WTC11 (cell line): Measurements from ENCODE around the gene CLIC5. TPM values are rescaled to one million over a fixed set of nuclear protein-coding genes. Genes with fewer than 3 reads are reported as not detected.

ENCODE experiments used
- ATAC-seq: fragments of 200-7000 bp; cut with Tn5 transposase; 2 replicates; pipeline ENCODE4 v1.10.0; 2021; ENCODE audit warnings: mild to moderate bottlenecking, moderate library complexity
- CTCF ChIA-PET: fragments of 300-600 bp; sonication (Branson Sonifier 250); formaldehyde crosslinking; loops from one replicate; lab custom pipeline; 2021; ENCODE audit warnings: antibody characterized with exemption; lab: Charles Lee
- POLR2A ChIA-PET: fragments of 350-600 bp; sonication (Branson Sonifier 250); formaldehyde crosslinking; loops from one replicate; lab custom pipeline; 2021; ENCODE audit warnings: antibody characterized with exemption; lab: Charles Lee
- DNase-seq: peaks from one replicate; pipeline ENCODE4 v3.0.0; 2021; ENCODE audit warnings: low spot score
- H3K27ac Mint-ChIP-seq: 2 replicates; pipeline ENCODE4 v1.8.0; 2021; ENCODE audit warnings: mixed read lengths
- H3K27me3 Mint-ChIP-seq: 2 replicates; pipeline ENCODE4 v1.8.0; 2021; ENCODE audit warnings: low read depth, mild to moderate bottlenecking, moderate library complexity, mixed read lengths
- H3K36me3 Mint-ChIP-seq: 2 replicates; pipeline ENCODE4 v1.8.0; 2021; ENCODE audit warnings: mixed read lengths
- H3K4me1 Mint-ChIP-seq: 2 replicates; pipeline ENCODE4 v1.8.0; 2022; ENCODE audit warnings: mixed read lengths
- H3K4me3 Mint-ChIP-seq: 2 replicates; pipeline ENCODE4 v1.8.0; 2021; ENCODE audit warnings: mild to moderate bottlenecking, moderate library complexity, mixed read lengths
- H3K9me3 Mint-ChIP-seq: 2 replicates; pipeline ENCODE4 v1.8.0; 2021; ENCODE audit warnings: mixed read lengths
- ATF1 ChIP-seq: sonication (generic); formaldehyde crosslinking; IDR thresholded peaks from 2 replicates; pipeline ENCODE4 v1.8.1; 2023; ENCODE audit warnings: mild to moderate bottlenecking, moderate library complexity, missing genetic modification reagents
- FOXK1 ChIP-seq: sonication (generic); formaldehyde crosslinking; IDR thresholded peaks from 2 replicates; pipeline ENCODE4 v1.8.0; 2022; ENCODE audit warnings: mild to moderate bottlenecking, moderate library complexity, missing genetic modification reagents
- GTF2I ChIP-seq: fragments of 250-450 bp; sonication (Bioruptor Pico); conservative IDR thresholded peaks from 2 replicates; pipeline ENCODE4 v1.4.0; 2021; ENCODE audit warnings: mild to moderate bottlenecking
- HMGA2 ChIP-seq: fragments of 250-450 bp; sonication (Bioruptor Pico); IDR thresholded peaks from 2 replicates; pipeline ENCODE4 v1.4.0; 2021; ENCODE audit warnings: mild to moderate bottlenecking, moderate library complexity
- JUN ChIP-seq: sonication (generic); formaldehyde crosslinking; IDR thresholded peaks from 2 replicates; pipeline ENCODE4 v1.8.0; 2023; ENCODE audit warnings: mild to moderate bottlenecking, missing genetic modification reagents
- MYBL2 ChIP-seq: sonication (generic); formaldehyde crosslinking; IDR thresholded peaks from 2 replicates; pipeline ENCODE4 v1.8.1; 2023; ENCODE audit warnings: mild to moderate bottlenecking, moderate library complexity, missing genetic modification reagents
- NFATC4 ChIP-seq: fragments of 250-450 bp; sonication (Bioruptor Pico); IDR thresholded peaks from 2 replicates; pipeline ENCODE4 v1.9.0; 2021; ENCODE audit warnings: mild to moderate bottlenecking
- NR2C2 ChIP-seq: sonication (generic); formaldehyde crosslinking; IDR thresholded peaks from 2 replicates; pipeline ENCODE4 v1.8.0; 2022; ENCODE audit warnings: mild to moderate bottlenecking, missing genetic modification reagents
- RORB ChIP-seq: fragments of 250-450 bp; sonication (Bioruptor Pico); IDR thresholded peaks from 2 replicates; pipeline ENCODE4 v1.9.0; 2021; ENCODE audit warnings: mild to moderate bottlenecking
- SMAD3 ChIP-seq: sonication (generic); formaldehyde crosslinking; IDR thresholded peaks from 2 replicates; pipeline ENCODE4 v1.8.0; 2022; ENCODE audit warnings: missing genetic modification reagents, mild to moderate bottlenecking, borderline replicate concordance
- TCF7 ChIP-seq: sonication (generic); formaldehyde crosslinking; IDR thresholded peaks from 2 replicates; pipeline ENCODE4 v1.8.0; 2022; ENCODE audit warnings: mild to moderate bottlenecking, low read depth, missing genetic modification reagents, moderate library complexity
- TEAD1 ChIP-seq: sonication (generic); formaldehyde crosslinking; IDR thresholded peaks from 2 replicates; pipeline ENCODE4 v1.8.0; 2022; ENCODE audit warnings: mild to moderate bottlenecking, missing genetic modification reagents
- ZNF121 ChIP-seq: sonication (generic); formaldehyde crosslinking; IDR thresholded peaks from 2 replicates; pipeline ENCODE4 v1.8.0; 2023; ENCODE audit warnings: missing genetic modification reagents
- ZNF232 ChIP-seq: sonication (generic); formaldehyde crosslinking; IDR thresholded peaks from 2 replicates; pipeline ENCODE4 v1.8.0; 2022; ENCODE audit warnings: mild to moderate bottlenecking, missing genetic modification reagents
- ZNF396 ChIP-seq: fragments of 250-450 bp; sonication (Bioruptor Pico); IDR thresholded peaks from 2 replicates; pipeline ENCODE4 v1.8.0; 2021; ENCODE audit warnings: mild to moderate bottlenecking, moderate library complexity, borderline replicate concordance
- ZNF416 ChIP-seq: fragments of 250-450 bp; sonication (Bioruptor Pico); IDR thresholded peaks from 2 replicates; pipeline ENCODE4 v1.9.0; 2021; ENCODE audit warnings: mild to moderate bottlenecking, inconsistent platforms
- total RNA-seq: library from RNA; stranded (reverse); gene quantifications from 3 replicates; pipeline ENCODE4 v1.2.3, GENCODE V29; 2021
- TF ChIP-seq, protein P1 (sequence below): sonication (generic); formaldehyde crosslinking; IDR thresholded peaks from 2 replicates; pipeline ENCODE4 v1.8.0; 2022; ENCODE audit warnings: mild to moderate bottlenecking, missing genetic modification reagents
- TF ChIP-seq, protein P2 (sequence below): fragments of 250-450 bp; sonication (Bioruptor Pico); IDR thresholded peaks from 2 replicates; pipeline ENCODE4 v1.8.0; 2021; ENCODE audit warnings: mild to moderate bottlenecking
- TF ChIP-seq, protein P3 (sequence below): fragments of 250-450 bp; sonication (Bioruptor Pico); IDR thresholded peaks from 2 replicates; pipeline ENCODE4 v1.9.0; 2021; ENCODE audit warnings: mild to moderate bottlenecking
- TF ChIP-seq, protein P4 (sequence below): fragments of 200-600 bp; IDR thresholded peaks from 2 replicates; pipeline ENCODE4 v1.8.0; 2022; ENCODE audit warnings: antibody characterized with exemption
- TF ChIP-seq, protein P5 (sequence below): sonication (generic); formaldehyde crosslinking; IDR thresholded peaks from 2 replicates; pipeline ENCODE4 v1.8.1; 2022; ENCODE audit warnings: mild to moderate bottlenecking, moderate library complexity, missing genetic modification reagents

Gene CLIC5
- total RNA-seq, 1 experiment from 2014 or later: 0.22 TPM

DNA sequence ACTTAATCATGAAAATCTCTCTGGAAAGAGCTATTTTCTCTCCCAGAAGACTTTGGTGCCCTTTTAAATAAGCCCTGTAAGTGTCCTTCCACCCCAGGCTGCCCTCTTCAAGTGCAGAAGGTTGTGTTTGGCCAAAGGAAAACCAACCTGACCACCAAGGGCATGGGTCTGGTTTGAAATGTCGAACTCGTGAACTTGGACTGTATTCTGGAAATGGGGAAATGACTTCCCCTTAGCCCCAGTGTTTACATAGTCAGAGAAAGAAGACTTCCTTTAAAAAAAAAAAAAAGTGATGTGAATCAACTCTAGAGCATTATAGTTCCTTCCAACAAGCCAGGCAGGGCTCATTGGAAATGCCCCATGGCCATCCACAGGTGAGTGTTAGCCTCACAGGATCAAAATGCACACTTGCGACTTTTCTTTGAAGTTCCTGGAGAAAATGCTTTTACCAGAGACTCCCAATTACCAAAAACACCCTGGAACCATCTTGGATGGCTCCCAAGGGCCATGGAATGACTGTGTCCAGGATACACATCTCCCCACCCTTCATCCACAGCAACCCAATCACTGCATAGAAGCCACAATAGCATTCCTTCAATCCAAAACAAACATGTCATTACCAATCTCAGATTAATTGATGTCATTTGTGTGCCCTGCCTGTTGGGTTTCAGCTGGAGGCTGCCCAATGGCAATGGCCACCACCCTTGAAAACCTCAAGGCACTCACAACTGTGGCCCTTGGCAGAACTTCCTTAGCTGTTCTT, 133.8 kb downstream of the CLIC5 start:
- no peaks in the 10 kb centered on the region for H3K27me3 Mint-ChIP-seq
- H3K4me1 Mint-ChIP-seq: no peaks in the 10 kb centered on the region
- no peak overlapping the region for H3K27ac Mint-ChIP-seq
- H3K9me3 Mint-ChIP-seq: peaks cover 9% of the 10 kb centered on the region; the same call in 1 of the 2 replicates
- ChIA-PET CTCF (no interaction called here), POLR2A (no interaction called here)
- H3K4me3 Mint-ChIP-seq: no peak overlapping the region
- ATAC-seq (no peak), DNase-seq (no peak)
- H3K36me3 Mint-ChIP-seq: no peaks in the 10 kb centered on the region
- no peak for TF ChIP-seq NR2C2

DNA sequence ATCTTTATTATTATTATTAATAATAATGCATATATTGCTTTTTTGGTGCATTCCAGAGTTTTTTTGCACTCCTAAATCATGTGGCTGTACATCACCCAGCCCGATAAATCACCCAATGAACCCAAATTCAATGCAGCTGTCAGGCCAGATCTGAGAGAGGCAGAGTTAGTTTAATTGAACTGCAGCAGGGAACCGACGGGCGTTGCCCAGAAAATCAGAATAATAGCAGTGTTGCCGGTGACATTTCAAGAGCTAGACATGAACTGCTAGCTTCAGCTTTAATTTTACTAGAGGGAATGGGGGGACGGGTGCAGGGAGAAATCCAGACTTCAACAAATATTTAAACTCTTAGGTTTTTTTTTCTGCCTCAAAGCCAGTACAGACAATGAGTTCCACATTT, 135.0 kb downstream of the CLIC5 start:
- Mint-ChIP-seq H3K27ac (no peak overlapping the region), H3K4me3 (no peak overlapping the region), H3K27me3 (no peaks in the 10 kb centered on the region), H3K9me3 (peaks cover 9% of the 10 kb centered on the region; the same call in 1 of the 2 replicates), H3K4me1 (no peaks in the 10 kb centered on the region), H3K36me3 (no peaks in the 10 kb centered on the region)
- POLR2A ChIA-PET: interaction anchor here (0.6 kb wide), 1 partner anchor 158 kb away, joined by 5 read pairs; no protein-coding TSS in a partner anchor
- TF ChIP-seq, protein P1, sequence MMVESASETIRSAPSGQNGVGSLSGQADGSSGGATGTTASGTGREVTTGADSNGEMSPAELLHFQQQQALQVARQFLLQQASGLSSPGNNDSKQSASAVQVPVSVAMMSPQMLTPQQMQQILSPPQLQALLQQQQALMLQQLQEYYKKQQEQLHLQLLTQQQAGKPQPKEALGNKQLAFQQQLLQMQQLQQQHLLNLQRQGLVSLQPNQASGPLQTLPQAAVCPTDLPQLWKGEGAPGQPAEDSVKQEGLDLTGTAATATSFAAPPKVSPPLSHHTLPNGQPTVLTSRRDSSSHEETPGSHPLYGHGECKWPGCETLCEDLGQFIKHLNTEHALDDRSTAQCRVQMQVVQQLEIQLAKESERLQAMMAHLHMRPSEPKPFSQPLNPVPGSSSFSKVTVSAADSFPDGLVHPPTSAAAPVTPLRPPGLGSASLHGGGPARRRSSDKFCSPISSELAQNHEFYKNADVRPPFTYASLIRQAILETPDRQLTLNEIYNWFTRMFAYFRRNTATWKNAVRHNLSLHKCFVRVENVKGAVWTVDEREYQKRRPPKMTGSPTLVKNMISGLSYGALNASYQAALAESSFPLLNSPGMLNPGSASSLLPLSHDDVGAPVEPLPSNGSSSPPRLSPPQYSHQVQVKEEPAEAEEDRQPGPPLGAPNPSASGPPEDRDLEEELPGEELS (CRISPR knock-in tag): no peak
- no peak for TF ChIP-seq FOXK1 (CRISPR knock-in tag)
- TF ChIP-seq ZNF416 (CRISPR knock-in tag): no peak
- TF ChIP-seq JUN: no peak
- TF ChIP-seq RORB (CRISPR knock-in tag): no peak
- TF ChIP-seq GTF2I: no peak
- no peak for ATAC-seq
- CTCF ChIA-PET: interaction anchor here (0.8 to 1.2 kb wide), 3 partner anchors 42 to 1405 kb away, joined by 3 to 5 read pairs (median 3); no protein-coding TSS in a partner anchor
- no peak for DNase-seq

DNA sequence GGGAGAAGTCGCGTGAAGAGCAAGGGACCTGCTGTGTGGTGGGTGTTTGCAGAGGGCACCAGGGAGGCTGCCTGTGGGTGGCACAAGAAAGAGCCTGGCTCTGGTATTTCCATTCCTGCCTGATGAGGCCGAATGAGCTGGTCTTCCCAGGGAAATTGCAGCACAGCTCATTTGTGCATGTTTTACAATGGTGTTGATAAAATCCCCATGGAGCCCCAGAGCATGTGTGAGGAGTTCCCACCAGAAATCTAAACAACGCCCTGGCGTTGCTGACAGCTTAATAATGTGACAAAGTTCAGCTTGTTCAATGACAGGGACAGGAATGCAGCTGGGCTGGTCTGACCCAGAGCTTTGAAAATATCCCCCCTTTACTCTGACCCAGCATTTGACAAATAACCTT, 135.5 kb downstream of the CLIC5 start:
- peaks cover 9% of the 10 kb centered on the region; the same call in 1 of the 2 replicates for H3K9me3 Mint-ChIP-seq
- TF ChIP-seq ZNF232 (CRISPR knock-in tag): no peak
- TF ChIP-seq, all 79 proteins: peak for 0
- ATAC-seq (no peak), DNase-seq (no peak)
- Mint-ChIP-seq H3K27me3 (no peaks in the 10 kb centered on the region), H3K4me1 (no peaks in the 10 kb centered on the region), H3K4me3 (no peak overlapping the region), H3K27ac (no peak overlapping the region), H3K36me3 (no peaks in the 10 kb centered on the region)
- ChIA-PET CTCF (interaction anchor here (0.8 to 1.2 kb wide), 4 partner anchors 42 to 1404 kb away, joined by 3 to 5 read pairs (median 3); no protein-coding TSS in a partner anchor), POLR2A (no interaction called here)

DNA sequence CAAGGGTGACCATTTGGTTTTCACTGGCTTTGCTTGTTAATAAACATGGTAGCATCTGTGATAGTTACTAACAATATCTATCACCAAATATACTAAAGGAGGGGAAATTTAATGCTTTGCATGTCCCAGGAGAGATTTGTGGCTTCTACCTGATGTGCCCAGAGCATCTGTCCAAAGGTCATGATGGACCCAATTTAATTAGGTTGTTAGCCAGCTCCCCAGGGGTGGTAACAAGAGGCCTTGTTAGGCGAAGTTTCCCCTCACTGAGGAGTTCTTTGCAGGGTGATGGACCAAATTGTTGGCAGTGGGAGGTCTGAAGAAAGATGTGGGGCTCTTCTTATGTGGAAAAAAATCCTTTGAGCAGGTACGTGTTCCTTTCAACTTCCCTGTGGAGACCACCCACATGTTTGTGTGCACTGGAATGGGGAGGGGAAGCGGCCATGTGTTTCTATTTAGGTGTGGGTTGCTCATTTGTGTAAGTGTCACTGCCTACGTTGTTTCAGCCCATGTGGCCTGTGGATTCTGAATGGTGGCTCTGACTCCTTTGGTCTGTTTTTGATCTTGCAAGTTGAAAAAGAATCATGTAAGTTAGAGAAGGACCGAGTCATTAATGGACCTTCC, 137.6 kb downstream of the CLIC5 start:
- Mint-ChIP-seq H3K27ac (no peak overlapping the region), H3K9me3 (0 out of 2 replicates have a peak, but pooled peaks cover 5% of the 10 kb centered on the region), H3K27me3 (no peaks in the 10 kb centered on the region), H3K4me1 (no peaks in the 10 kb centered on the region), H3K36me3 (no peaks in the 10 kb centered on the region), H3K4me3 (no peak overlapping the region)
- POLR2A ChIA-PET: no interaction called here
- DNase-seq: no peak
- no peak for ATAC-seq
- CTCF ChIA-PET: no interaction called here
- no peak for TF ChIP-seq HMGA2 (CRISPR knock-in tag)
- TF ChIP-seq SMAD3 (CRISPR knock-in tag): no peak
- no peak for TF ChIP-seq ZNF416 (CRISPR knock-in tag)
- TF ChIP-seq, protein P2, sequence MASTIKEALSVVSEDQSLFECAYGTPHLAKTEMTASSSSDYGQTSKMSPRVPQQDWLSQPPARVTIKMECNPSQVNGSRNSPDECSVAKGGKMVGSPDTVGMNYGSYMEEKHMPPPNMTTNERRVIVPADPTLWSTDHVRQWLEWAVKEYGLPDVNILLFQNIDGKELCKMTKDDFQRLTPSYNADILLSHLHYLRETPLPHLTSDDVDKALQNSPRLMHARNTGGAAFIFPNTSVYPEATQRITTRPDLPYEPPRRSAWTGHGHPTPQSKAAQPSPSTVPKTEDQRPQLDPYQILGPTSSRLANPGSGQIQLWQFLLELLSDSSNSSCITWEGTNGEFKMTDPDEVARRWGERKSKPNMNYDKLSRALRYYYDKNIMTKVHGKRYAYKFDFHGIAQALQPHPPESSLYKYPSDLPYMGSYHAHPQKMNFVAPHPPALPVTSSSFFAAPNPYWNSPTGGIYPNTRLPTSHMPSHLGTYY: no peak
- no peak for TF ChIP-seq TCF7 (CRISPR knock-in tag)
- TF ChIP-seq JUN: no peak
- TF ChIP-seq, protein P3, sequence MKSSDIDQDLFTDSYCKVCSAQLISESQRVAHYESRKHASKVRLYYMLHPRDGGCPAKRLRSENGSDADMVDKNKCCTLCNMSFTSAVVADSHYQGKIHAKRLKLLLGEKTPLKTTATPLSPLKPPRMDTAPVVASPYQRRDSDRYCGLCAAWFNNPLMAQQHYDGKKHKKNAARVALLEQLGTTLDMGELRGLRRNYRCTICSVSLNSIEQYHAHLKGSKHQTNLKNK (CRISPR knock-in tag): no peak
- no peak for TF ChIP-seq ATF1 (CRISPR knock-in tag)
- TF ChIP-seq, protein P4, sequence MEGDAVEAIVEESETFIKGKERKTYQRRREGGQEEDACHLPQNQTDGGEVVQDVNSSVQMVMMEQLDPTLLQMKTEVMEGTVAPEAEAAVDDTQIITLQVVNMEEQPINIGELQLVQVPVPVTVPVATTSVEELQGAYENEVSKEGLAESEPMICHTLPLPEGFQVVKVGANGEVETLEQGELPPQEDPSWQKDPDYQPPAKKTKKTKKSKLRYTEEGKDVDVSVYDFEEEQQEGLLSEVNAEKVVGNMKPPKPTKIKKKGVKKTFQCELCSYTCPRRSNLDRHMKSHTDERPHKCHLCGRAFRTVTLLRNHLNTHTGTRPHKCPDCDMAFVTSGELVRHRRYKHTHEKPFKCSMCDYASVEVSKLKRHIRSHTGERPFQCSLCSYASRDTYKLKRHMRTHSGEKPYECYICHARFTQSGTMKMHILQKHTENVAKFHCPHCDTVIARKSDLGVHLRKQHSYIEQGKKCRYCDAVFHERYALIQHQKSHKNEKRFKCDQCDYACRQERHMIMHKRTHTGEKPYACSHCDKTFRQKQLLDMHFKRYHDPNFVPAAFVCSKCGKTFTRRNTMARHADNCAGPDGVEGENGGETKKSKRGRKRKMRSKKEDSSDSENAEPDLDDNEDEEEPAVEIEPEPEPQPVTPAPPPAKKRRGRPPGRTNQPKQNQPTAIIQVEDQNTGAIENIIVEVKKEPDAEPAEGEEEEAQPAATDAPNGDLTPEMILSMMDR: no peak
- no peak for TF ChIP-seq TEAD1
- TF ChIP-seq MYBL2: no peak
- TF ChIP-seq ZNF396 (CRISPR knock-in tag): no peak
- TF ChIP-seq NFATC4 (CRISPR knock-in tag): no peak
- TF ChIP-seq ZNF121 (CRISPR knock-in tag): no peak
- TF ChIP-seq, protein P5, sequence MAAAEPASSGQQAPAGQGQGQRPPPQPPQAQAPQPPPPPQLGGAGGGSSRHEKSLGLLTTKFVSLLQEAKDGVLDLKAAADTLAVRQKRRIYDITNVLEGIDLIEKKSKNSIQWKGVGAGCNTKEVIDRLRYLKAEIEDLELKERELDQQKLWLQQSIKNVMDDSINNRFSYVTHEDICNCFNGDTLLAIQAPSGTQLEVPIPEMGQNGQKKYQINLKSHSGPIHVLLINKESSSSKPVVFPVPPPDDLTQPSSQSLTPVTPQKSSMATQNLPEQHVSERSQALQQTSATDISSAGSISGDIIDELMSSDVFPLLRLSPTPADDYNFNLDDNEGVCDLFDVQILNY: no peak
